CD4-positive, alpha-beta T cell (primary cell): Measurements from ENCODE around the gene PDGFC. TPM values are rescaled to one million over a fixed set of nuclear protein-coding genes. Genes with fewer than 3 reads are reported as not detected.

Experiments used
- ATAC-seq: fragments of 200-7000 bp; cut with Tn5 transposase; one replicate; pipeline ENCODE4 v1.10.0; 2022; ENCODE audit warnings: mild to moderate bottlenecking; ENCODE audit not compliant: poor library complexity
- CTCF ChIA-PET: fragments of 350-600 bp; sonication (Branson Sonifier 250); formaldehyde crosslinking; loops from one replicate; lab custom pipeline; 2021; ENCODE audit warnings: antibody characterized with exemption, inconsistent platforms; lab: Charles Lee
- POLR2A ChIA-PET: fragments of 350-600 bp; sonication (Branson Sonifier 250); formaldehyde crosslinking; loops from one replicate; lab custom pipeline; 2021; ENCODE audit warnings: antibody characterized with exemption, inconsistent platforms; lab: Charles Lee
- DNase-seq, 14 experiments: peaks; one replicate each; pipeline ENCODE4 v3.0.0-alpha.2; 2013 to 2020; ENCODE audit warnings: mixed read lengths in 2 of 14
- H3K27ac ChIP-seq, 2 donors: one replicate each; pipeline versions ENCODE4 v1.5.1 to v1.7.0; 2013; ENCODE audit warnings: low read length in 2 of 2, low read depth in 1 of 2, mild to moderate bottlenecking in 1 of 2
- H3K27me3 ChIP-seq, 2 experiments: 1 replicate in 1 of 2; 2 replicates in 1 of 2; pipeline versions ENCODE4 v1.6.1 to v1.7.0; 2013; ENCODE audit warnings: low read length in 2 of 2, control low read depth in 1 of 2, mild to moderate bottlenecking in 1 of 2, moderate library complexity in 1 of 2; ENCODE audit not compliant: insufficient read depth in 2 of 2, control insufficient read depth in 1 of 2
- H3K36me3 ChIP-seq: one replicate; pipeline ENCODE4 v1.6.1; 2013; ENCODE audit warnings: low read length, control low read depth; ENCODE audit not compliant: insufficient read depth
- H3K4me1 ChIP-seq: one replicate; pipeline ENCODE4 v1.6.1; 2013; ENCODE audit warnings: low read length, control low read depth; ENCODE audit not compliant: insufficient read depth
- H3K4me3 ChIP-seq: one replicate; pipeline ENCODE4 v1.5.1; 2013; ENCODE audit warnings: mild to moderate bottlenecking, low read length, moderate library complexity
- H3K9me3 ChIP-seq, 2 experiments: 1 replicate in 1 of 2; 2 replicates in 1 of 2; pipeline versions ENCODE4 v1.6.1 to v1.7.0; 2013; ENCODE audit warnings: low read length in 2 of 2, mild to moderate bottlenecking in 2 of 2, control low read depth in 1 of 2, moderate library complexity in 1 of 2; ENCODE audit not compliant: control insufficient read depth in 1 of 2, insufficient read depth in 1 of 2
- H3K27ac Mint-ChIP-seq: one replicate; pipeline ENCODE4 v1.8.0; 2020; ENCODE audit warnings: mixed read lengths
- H3K27me3 Mint-ChIP-seq: one replicate; pipeline ENCODE4 v1.8.0; 2021; ENCODE audit warnings: mixed read lengths
- H3K36me3 Mint-ChIP-seq: one replicate; pipeline ENCODE4 v1.8.0; 2021; ENCODE audit warnings: low read depth, mixed read lengths
- H3K4me1 Mint-ChIP-seq: one replicate; pipeline ENCODE4 v1.8.0; 2021; ENCODE audit warnings: low read depth, mixed read lengths
- H3K4me3 Mint-ChIP-seq: one replicate; pipeline ENCODE4 v1.8.0; 2020; ENCODE audit warnings: mild to moderate bottlenecking, mixed read lengths
- H3K9me3 Mint-ChIP-seq: one replicate; pipeline ENCODE4 v1.8.0; 2020; ENCODE audit warnings: mixed read lengths
- CTCF ChIP-seq: fragments of 200-600 bp; IDR thresholded peaks from one replicate; pipeline ENCODE4 v1.8.0; 2022; ENCODE audit warnings: antibody characterized with exemption, mild to moderate bottlenecking
- intact Hi-C, 2 experiments: fragments of 100-400 bp; cut with DNase I in 1 of 2; cut with micrococcal nuclease in 1 of 2; formaldehyde crosslinking; loops; one replicate each; pipeline versions ENCODE4 v1.15.1 to v1.9.0; 2023 to 2025; cut with DNase I, micrococcal nuclease
- total RNA-seq, 174 experiments: library from RNA in 2 of 174; stranded (reverse) in 2 of 174; gene quantifications; one replicate each; pipeline ENCODE4 v1.2.3 and lab custom pipeline; 2021 to 2026

PDGFC gene
- total RNA-seq, 2 experiments from 2014 or later, result not detected

- no peaks in the 10 kb centered on the region for H3K27me3 ChIP-seq
- POLR2A ChIA-PET, result no interaction called here
- CTCF ChIA-PET, result no interaction called here
- intact Hi-C loops, result no loop called here
- H3K27ac ChIP-seq, result no peak overlapping the region
- H3K4me3 ChIP-seq, result no peak overlapping the region
- H3K9me3 ChIP-seq, result no peaks in the 10 kb centered on the region
- H3K36me3 Mint-ChIP-seq, result no peaks in the 10 kb centered on the region
- no peaks in the 10 kb centered on the region for H3K36me3 ChIP-seq
- no peaks in the 10 kb centered on the region for H3K27me3 Mint-ChIP-seq
- no peaks in the 10 kb centered on the region for H3K4me1 ChIP-seq
- DNase-seq (no peak), ATAC-seq (no peak)
- H3K27ac Mint-ChIP-seq, result no peak overlapping the region
- TF ChIP-seq CTCF, result no peak
- H3K9me3 Mint-ChIP-seq, result peaks cover 3% of the 10 kb centered on the region
- no peak overlapping the region for H3K4me3 Mint-ChIP-seq
- no peaks in the 10 kb centered on the region for H3K4me1 Mint-ChIP-seq
These were observed 43.3 kb upstream of the PDGFC start for GRCh38 chr4:157014621-157015591.

- intact Hi-C loops, result no loop called here
- Histone ChIP-seq H3K36me3 (no peaks in the 10 kb centered on the region), H3K9me3 (no peaks in the 10 kb centered on the region), H3K27ac (no peak overlapping the region), H3K27me3 (no peaks in the 10 kb centered on the region), H3K4me3 (no peak overlapping the region), H3K4me1 (no peaks in the 10 kb centered on the region)
- POLR2A ChIA-PET, result no interaction called here
- TF ChIP-seq CTCF, result no peak
- H3K9me3 Mint-ChIP-seq, result peaks cover 6% of the 10 kb centered on the region
- ATAC-seq, result no peak
- no peak overlapping the region for H3K4me3 Mint-ChIP-seq
- DNase-seq, result no peak
- CTCF ChIA-PET, result no interaction called here
- H3K4me1 Mint-ChIP-seq, result no peaks in the 10 kb centered on the region
- no peaks in the 10 kb centered on the region for H3K27me3 Mint-ChIP-seq
- no peaks in the 10 kb centered on the region for H3K36me3 Mint-ChIP-seq
- no peak overlapping the region for H3K27ac Mint-ChIP-seq
These were observed 42.1 kb upstream of the PDGFC start for GRCh38 chr4:157013656-157014055.

- ATAC-seq (no peak), DNase-seq (no peak)
- Mint-ChIP-seq H3K27me3 (no peaks in the 10 kb centered on the region), H3K4me3 (no peak overlapping the region), H3K36me3 (no peaks in the 10 kb centered on the region), H3K4me1 (no peaks in the 10 kb centered on the region), H3K27ac (no peak overlapping the region), H3K9me3 (peaks cover 10% of the 10 kb centered on the region)
- no peak overlapping the region for H3K27ac ChIP-seq
- no peaks in the 10 kb centered on the region for H3K4me1 ChIP-seq
- intact Hi-C loops, result no loop called here
- no peak overlapping the region for H3K4me3 ChIP-seq
- no peaks in the 10 kb centered on the region for H3K27me3 ChIP-seq
- H3K36me3 ChIP-seq, result no peaks in the 10 kb centered on the region
- CTCF ChIA-PET, result no interaction called here
- POLR2A ChIA-PET, result no interaction called here
- no peak for TF ChIP-seq CTCF
- H3K9me3 ChIP-seq, result no peaks in the 10 kb centered on the region
These were observed 41.2 kb upstream of the PDGFC start for GRCh38 chr4:157012781-157013180.
